HEK293T (cell line): ENCODE results near the gene RGS3.

ENCODE experiments used
- CTBP1 ChIP-seq: fragments of 450-650 bp; IDR thresholded peaks from 2 replicates; pipeline ENCODE4 v1.6.1; 2016; ENCODE audit warnings: borderline replicate concordance
- ELF4 ChIP-seq: fragments of 450-650 bp; IDR thresholded peaks from 2 replicates; pipeline ENCODE4 v1.6.1; 2017; ENCODE audit warnings: antibody characterized with exemption
- FOXK2 ChIP-seq: fragments of 450-650 bp; IDR thresholded peaks from 2 replicates; pipeline ENCODE4 v1.6.1; 2016; ENCODE audit warnings: mild to moderate bottlenecking
- FOXM1 ChIP-seq: fragments of 450-650 bp; IDR thresholded peaks from 2 replicates; pipeline ENCODE4 v1.6.1; 2017; ENCODE audit warnings: mild to moderate bottlenecking, borderline replicate concordance
- LEF1 ChIP-seq: fragments of 450-650 bp; IDR thresholded peaks from 2 replicates; pipeline ENCODE4 v1.6.1; 2017; ENCODE audit warnings: mild to moderate bottlenecking, borderline replicate concordance
- SP1 ChIP-seq: fragments of 450-650 bp; IDR thresholded peaks from 2 replicates; pipeline ENCODE4 v1.6.1; 2017
- TARDBP ChIP-seq: fragments of 450-650 bp; IDR thresholded peaks from 2 replicates; pipeline ENCODE4 v1.6.1; 2016

DNA sequence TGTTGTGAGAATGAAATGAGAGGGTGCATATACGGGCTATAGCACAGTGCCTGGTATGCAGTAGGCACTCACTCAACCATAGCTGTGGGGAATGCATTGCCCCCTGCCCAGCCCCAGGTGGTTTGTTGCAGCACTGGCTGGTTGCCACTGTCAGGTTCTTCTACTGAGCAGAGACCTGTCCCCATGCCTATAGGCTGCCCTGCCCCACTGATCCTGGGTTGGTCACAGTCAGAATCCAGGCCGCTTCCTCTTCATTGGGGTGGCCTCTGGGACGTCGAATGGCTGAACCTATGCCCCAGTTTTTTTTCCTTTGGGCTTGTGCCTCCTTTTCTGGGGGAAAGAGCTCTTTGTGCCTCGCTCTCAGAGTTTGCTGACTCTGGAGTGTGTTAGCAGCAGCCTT is 74.6 kb downstream of the RGS3 start:
- TF ChIP-seq FOXM1 (no peak), FOXK2 (no peak), CTBP1 (no peak), LEF1 (no peak), SP1 (no peak), ELF4 (no peak), TARDBP (no peak)
